ENCODE results near the gene COX19.

- TF ChIP-seq CTCF (conservative IDR thresholded peaks at IDR 0.05; ENCODE audit: low read depth in 2 of 2), result no peak
- TF ChIP-seq, protein P1, sequence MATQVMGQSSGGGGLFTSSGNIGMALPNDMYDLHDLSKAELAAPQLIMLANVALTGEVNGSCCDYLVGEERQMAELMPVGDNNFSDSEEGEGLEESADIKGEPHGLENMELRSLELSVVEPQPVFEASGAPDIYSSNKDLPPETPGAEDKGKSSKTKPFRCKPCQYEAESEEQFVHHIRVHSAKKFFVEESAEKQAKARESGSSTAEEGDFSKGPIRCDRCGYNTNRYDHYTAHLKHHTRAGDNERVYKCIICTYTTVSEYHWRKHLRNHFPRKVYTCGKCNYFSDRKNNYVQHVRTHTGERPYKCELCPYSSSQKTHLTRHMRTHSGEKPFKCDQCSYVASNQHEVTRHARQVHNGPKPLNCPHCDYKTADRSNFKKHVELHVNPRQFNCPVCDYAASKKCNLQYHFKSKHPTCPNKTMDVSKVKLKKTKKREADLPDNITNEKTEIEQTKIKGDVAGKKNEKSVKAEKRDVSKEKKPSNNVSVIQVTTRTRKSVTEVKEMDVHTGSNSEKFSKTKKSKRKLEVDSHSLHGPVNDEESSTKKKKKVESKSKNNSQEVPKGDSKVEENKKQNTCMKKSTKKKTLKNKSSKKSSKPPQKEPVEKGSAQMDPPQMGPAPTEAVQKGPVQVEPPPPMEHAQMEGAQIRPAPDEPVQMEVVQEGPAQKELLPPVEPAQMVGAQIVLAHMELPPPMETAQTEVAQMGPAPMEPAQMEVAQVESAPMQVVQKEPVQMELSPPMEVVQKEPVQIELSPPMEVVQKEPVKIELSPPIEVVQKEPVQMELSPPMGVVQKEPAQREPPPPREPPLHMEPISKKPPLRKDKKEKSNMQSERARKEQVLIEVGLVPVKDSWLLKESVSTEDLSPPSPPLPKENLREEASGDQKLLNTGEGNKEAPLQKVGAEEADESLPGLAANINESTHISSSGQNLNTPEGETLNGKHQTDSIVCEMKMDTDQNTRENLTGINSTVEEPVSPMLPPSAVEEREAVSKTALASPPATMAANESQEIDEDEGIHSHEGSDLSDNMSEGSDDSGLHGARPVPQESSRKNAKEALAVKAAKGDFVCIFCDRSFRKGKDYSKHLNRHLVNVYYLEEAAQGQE (IDR thresholded peaks at IDR 0.05; ENCODE audit: unreplicated experiment), result no peak
- TF ChIP-seq JUNB (IDR thresholded peaks at IDR 0.05; ENCODE audit: unreplicated experiment), result no peak
- no peak for TF ChIP-seq EZH2 (IDR thresholded peaks at IDR 0.05; ENCODE audit: low read depth, unreplicated experiment)
- no peak for TF ChIP-seq ETS1 (IDR thresholded peaks at IDR 0.05)
- TF ChIP-seq EZH2phosphoT487 (IDR thresholded peaks at IDR 0.05; ENCODE audit: unreplicated experiment), result no peak
- TF ChIP-seq POLR2AphosphoS5 (IDR thresholded peaks at IDR 0.05; ENCODE audit: low read depth), result no peak
- TF ChIP-seq CREB1 (CRISPR knock-in tag; IDR thresholded peaks at IDR 0.05; ENCODE audit: low read depth), result no peak
- TF ChIP-seq ZNF331 (CRISPR knock-in tag; IDR thresholded peaks at IDR 0.05; ENCODE audit: low read depth), result no peak
- no peak for TF ChIP-seq NANOG (IDR thresholded peaks at IDR 0.05; ENCODE audit: borderline replicate concordance)
- no peak for TF ChIP-seq ZNF114 (CRISPR knock-in tag; IDR thresholded peaks at IDR 0.05)
- TF ChIP-seq ZNF462 (CRISPR knock-in tag; IDR thresholded peaks at IDR 0.05), result no peak
Measured at GRCh38 chr7:952548-953441, 22.6 kb downstream of the COX19 start.
